Stimulated activated CD8-positive, alpha-beta memory T cell treated with anti-CD3 and anti-CD28 coated beads, Interleukin-7, amount 100 ng/mL, for 24 hours (primary cell): ENCODE data around the gene MACROD2.
A peak's percentile ranks its signal among the peaks of the same experiment; 100 is the strongest.
"Not testable (repeated sequence)": the region's sequence is repeated elsewhere in the genome, so short reads cannot be mapped to it uniquely, and the experiment has no call there.

Experiments
- DNase-seq: peaks from one replicate; pipeline ENCODE4 v3.0.0-alpha.2; 2020; ENCODE audit warnings: low read depth

Gene MACROD2

GRCh38 chr20:13995086-13995665, at the start of gene MACROD2:
Gene MACROD2, plus strand, starts transcription at chr20:13995516.
- peak; percentile 4 for DNase-seq

- DNase-seq: no peak
These were observed 47.6 kb upstream of the MACROD2 start for GRCh38 chr20:13947719-13948118.

GRCh38 chr20:13953227-13953626, 42.1 kb upstream of the MACROD2 start:
- DNase-seq: no peak

GRCh38 chr20:13960119-13960518, 35.2 kb upstream of the MACROD2 start:
- no peak for DNase-seq

GRCh38 chr20:13960525-13960924, 34.8 kb upstream of the MACROD2 start:
- no peak for DNase-seq

- no peak for DNase-seq
These were observed 11.1 kb upstream of the MACROD2 start for GRCh38 chr20:13984211-13984610.

GRCh38 chr20:13990465-13990864, 4.9 kb upstream of the MACROD2 start, which contains the start of gene SEL1L2:
Gene SEL1L2, minus strand, starts transcription at chr20:13990614. Its CDS starts 80 bp downstream, at chr20:13990534.
- DNase-seq: no peak

GRCh38 chr20:13991311-13991710, 4.0 kb upstream of the MACROD2 start:
- no peak for DNase-seq

- DNase-seq: not testable (repeated sequence)
These were observed 3.4 kb upstream of the MACROD2 start for GRCh38 chr20:13991955-13992354.

- no peak for DNase-seq
These were observed 525 bp downstream of the MACROD2 start for GRCh38 chr20:13995841-13996240.

- no peak for DNase-seq
These were observed 949 bp downstream of the MACROD2 start for GRCh38 chr20:13996265-13996664.

- no peak for DNase-seq
These were observed 5.6 kb downstream of the MACROD2 start for GRCh38 chr20:14000917-14001316.

GRCh38 chr20:14005996-14006395, 10.7 kb downstream of the MACROD2 start:
- no peak for DNase-seq

GRCh38 chr20:14009208-14009607, 13.9 kb downstream of the MACROD2 start:
- no peak for DNase-seq

- no peak for DNase-seq
These were observed 17.4 kb downstream of the MACROD2 start for GRCh38 chr20:14012671-14013070.

- DNase-seq: no peak
These were observed 35.7 kb downstream of the MACROD2 start for GRCh38 chr20:14030991-14031390.

- DNase-seq: no peak
These were observed 38.0 kb downstream of the MACROD2 start for GRCh38 chr20:14033310-14033709.

GRCh38 chr20:14036567-14036966, 41.3 kb downstream of the MACROD2 start:
- DNase-seq: no peak

- not testable (repeated sequence) for DNase-seq
These were observed 49.5 kb downstream of the MACROD2 start for GRCh38 chr20:14044712-14045276.

GRCh38 chr20:14046534-14046933, 51.2 kb downstream of the MACROD2 start:
- DNase-seq: no peak

- no peak for DNase-seq
These were observed 53.8 kb downstream of the MACROD2 start for GRCh38 chr20:14049111-14049510.

GRCh38 chr20:14051454-14051853, 56.1 kb downstream of the MACROD2 start:
- DNase-seq: no peak

GRCh38 chr20:14055127-14055742, 59.9 kb downstream of the MACROD2 start:
- DNase-seq: no peak

GRCh38 chr20:14062171-14062570, 66.9 kb downstream of the MACROD2 start:
- no peak for DNase-seq
